GM19452 (cell line): ENCODE results near the gene ST7L.
"Not testable (repeated sequence)": the region's sequence is repeated elsewhere in the genome, so short reads cannot be mapped to it uniquely, and the experiment has no call there.

Source experiments
- ATAC-seq: cut with Tn5 transposase; IDR thresholded peaks from one replicate; pipeline ENCODE4 v1.9.1; 2021; ENCODE audit not compliant: unreplicated experiment

The ST7L gene

GRCh38 chr1:112502826-112503225 is 116.1 kb downstream of the ST7L start:
- ATAC-seq = no peak

- ATAC-seq = peak; percentile 58
Observed at GRCh38 chr1:112501810-112502641, 116.9 kb downstream of the ST7L start.

- no peak for ATAC-seq
Observed at GRCh38 chr1:112496290-112496689, 122.7 kb downstream of the ST7L start.

GRCh38 chr1:112493351-112493750 is 125.6 kb downstream of the ST7L start:
- no peak for ATAC-seq

GRCh38 chr1:112492076-112492475 is 126.9 kb downstream of the ST7L start:
- no peak for ATAC-seq

- ATAC-seq = no peak
Observed at GRCh38 chr1:112488141-112488540, 130.8 kb downstream of the ST7L start.

GRCh38 chr1:112487686-112488085 is 131.3 kb downstream of the ST7L start:
- ATAC-seq = not testable (repeated sequence)

GRCh38 chr1:112486063-112486462 is 132.9 kb downstream of the ST7L start:
- ATAC-seq = not testable (repeated sequence)

- no peak for ATAC-seq
Observed at GRCh38 chr1:112478314-112478713, 140.6 kb downstream of the ST7L start.

GRCh38 chr1:112477550-112477949 is 141.4 kb downstream of the ST7L start:
- no peak for ATAC-seq
